ENCODE data around the gene SMG9.
A peak's percentile ranks its signal among the peaks of the same experiment; 100 is the strongest.

Gene SMG9

GRCh38 chr19:43786665-43787064, 31.9 kb upstream of the SMG9 start:
- TF ChIP-seq POLR2AphosphoS5 (IDR thresholded peaks at IDR 0.05; ENCODE audit: low read depth, low read length) (no peak), FOXP2 (optimal IDR thresholded peaks at IDR 0.05; ENCODE audit: borderline replicate concordance, extremely low read depth, extremely low read length, insufficient read depth) (no peak), SIN3A (IDR thresholded peaks at IDR 0.05; ENCODE audit: borderline replicate concordance, insufficient read depth, low read length) (no peak), REST (IDR thresholded peaks at IDR 0.05; ENCODE audit: insufficient read depth in 1 of 2, low read depth in 2 of 2, low read length in 2 of 2) (no peak), TAF1 (IDR thresholded peaks at IDR 0.05; ENCODE audit: borderline replicate concordance, insufficient read depth, low read length) (no peak)

- TF ChIP-seq REST (IDR thresholded peaks at IDR 0.05; ENCODE audit: insufficient read depth in 1 of 2, low read depth in 2 of 2, low read length in 2 of 2) (peak in 1 of 2 experiments; percentile 72; a peak in 2 of 4 replicates), TAF1 (IDR thresholded peaks at IDR 0.05; ENCODE audit: borderline replicate concordance, insufficient read depth, low read length) (no peak), POLR2AphosphoS5 (IDR thresholded peaks at IDR 0.05; ENCODE audit: low read depth, low read length) (no peak)
Observed at GRCh38 chr19:43784981-43785808, 30.4 kb upstream of the SMG9 start.

GRCh38 chr19:43784241-43784980, 29.6 kb upstream of the SMG9 start:
- no peak for TF ChIP-seq SIN3A (IDR thresholded peaks at IDR 0.05; ENCODE audit: borderline replicate concordance, insufficient read depth, low read length)
- TF ChIP-seq FOXP2 (optimal IDR thresholded peaks at IDR 0.05; ENCODE audit: borderline replicate concordance, extremely low read depth, extremely low read length, insufficient read depth): peak; percentile 20

GRCh38 chr19:43783636-43784035, 28.9 kb upstream of the SMG9 start:
- TF ChIP-seq SIN3A (IDR thresholded peaks at IDR 0.05; ENCODE audit: borderline replicate concordance, insufficient read depth, low read length) (no peak), POLR2AphosphoS5 (IDR thresholded peaks at IDR 0.05; ENCODE audit: low read depth, low read length) (no peak), TAF1 (IDR thresholded peaks at IDR 0.05; ENCODE audit: borderline replicate concordance, insufficient read depth, low read length) (no peak), FOXP2 (optimal IDR thresholded peaks at IDR 0.05; ENCODE audit: borderline replicate concordance, extremely low read depth, extremely low read length, insufficient read depth) (no peak), REST (IDR thresholded peaks at IDR 0.05; ENCODE audit: insufficient read depth in 1 of 2, low read depth in 2 of 2, low read length in 2 of 2) (no peak)

- TF ChIP-seq POLR2AphosphoS5 (IDR thresholded peaks at IDR 0.05; ENCODE audit: low read depth, low read length) (no peak), SIN3A (IDR thresholded peaks at IDR 0.05; ENCODE audit: borderline replicate concordance, insufficient read depth, low read length) (no peak), TAF1 (IDR thresholded peaks at IDR 0.05; ENCODE audit: borderline replicate concordance, insufficient read depth, low read length) (no peak), REST (IDR thresholded peaks at IDR 0.05; ENCODE audit: insufficient read depth in 1 of 2, low read depth in 2 of 2, low read length in 2 of 2) (no peak), FOXP2 (optimal IDR thresholded peaks at IDR 0.05; ENCODE audit: borderline replicate concordance, extremely low read depth, extremely low read length, insufficient read depth) (no peak)
Observed at GRCh38 chr19:43782689-43783231, 28.0 kb upstream of the SMG9 start.
